ENCODE data around the gene COG1.
A peak's percentile ranks its signal among the peaks of the same experiment; 100 is the strongest.
"Not testable (repeated sequence)": the region's sequence is repeated elsewhere in the genome, so short reads cannot be mapped to it uniquely, and the experiment has no call there.

COG1 gene, protein sequence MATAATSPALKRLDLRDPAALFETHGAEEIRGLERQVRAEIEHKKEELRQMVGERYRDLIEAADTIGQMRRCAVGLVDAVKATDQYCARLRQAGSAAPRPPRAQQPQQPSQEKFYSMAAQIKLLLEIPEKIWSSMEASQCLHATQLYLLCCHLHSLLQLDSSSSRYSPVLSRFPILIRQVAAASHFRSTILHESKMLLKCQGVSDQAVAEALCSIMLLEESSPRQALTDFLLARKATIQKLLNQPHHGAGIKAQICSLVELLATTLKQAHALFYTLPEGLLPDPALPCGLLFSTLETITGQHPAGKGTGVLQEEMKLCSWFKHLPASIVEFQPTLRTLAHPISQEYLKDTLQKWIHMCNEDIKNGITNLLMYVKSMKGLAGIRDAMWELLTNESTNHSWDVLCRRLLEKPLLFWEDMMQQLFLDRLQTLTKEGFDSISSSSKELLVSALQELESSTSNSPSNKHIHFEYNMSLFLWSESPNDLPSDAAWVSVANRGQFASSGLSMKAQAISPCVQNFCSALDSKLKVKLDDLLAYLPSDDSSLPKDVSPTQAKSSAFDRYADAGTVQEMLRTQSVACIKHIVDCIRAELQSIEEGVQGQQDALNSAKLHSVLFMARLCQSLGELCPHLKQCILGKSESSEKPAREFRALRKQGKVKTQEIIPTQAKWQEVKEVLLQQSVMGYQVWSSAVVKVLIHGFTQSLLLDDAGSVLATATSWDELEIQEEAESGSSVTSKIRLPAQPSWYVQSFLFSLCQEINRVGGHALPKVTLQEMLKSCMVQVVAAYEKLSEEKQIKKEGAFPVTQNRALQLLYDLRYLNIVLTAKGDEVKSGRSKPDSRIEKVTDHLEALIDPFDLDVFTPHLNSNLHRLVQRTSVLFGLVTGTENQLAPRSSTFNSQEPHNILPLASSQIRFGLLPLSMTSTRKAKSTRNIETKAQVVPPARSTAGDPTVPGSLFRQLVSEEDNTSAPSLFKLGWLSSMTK

DNA sequence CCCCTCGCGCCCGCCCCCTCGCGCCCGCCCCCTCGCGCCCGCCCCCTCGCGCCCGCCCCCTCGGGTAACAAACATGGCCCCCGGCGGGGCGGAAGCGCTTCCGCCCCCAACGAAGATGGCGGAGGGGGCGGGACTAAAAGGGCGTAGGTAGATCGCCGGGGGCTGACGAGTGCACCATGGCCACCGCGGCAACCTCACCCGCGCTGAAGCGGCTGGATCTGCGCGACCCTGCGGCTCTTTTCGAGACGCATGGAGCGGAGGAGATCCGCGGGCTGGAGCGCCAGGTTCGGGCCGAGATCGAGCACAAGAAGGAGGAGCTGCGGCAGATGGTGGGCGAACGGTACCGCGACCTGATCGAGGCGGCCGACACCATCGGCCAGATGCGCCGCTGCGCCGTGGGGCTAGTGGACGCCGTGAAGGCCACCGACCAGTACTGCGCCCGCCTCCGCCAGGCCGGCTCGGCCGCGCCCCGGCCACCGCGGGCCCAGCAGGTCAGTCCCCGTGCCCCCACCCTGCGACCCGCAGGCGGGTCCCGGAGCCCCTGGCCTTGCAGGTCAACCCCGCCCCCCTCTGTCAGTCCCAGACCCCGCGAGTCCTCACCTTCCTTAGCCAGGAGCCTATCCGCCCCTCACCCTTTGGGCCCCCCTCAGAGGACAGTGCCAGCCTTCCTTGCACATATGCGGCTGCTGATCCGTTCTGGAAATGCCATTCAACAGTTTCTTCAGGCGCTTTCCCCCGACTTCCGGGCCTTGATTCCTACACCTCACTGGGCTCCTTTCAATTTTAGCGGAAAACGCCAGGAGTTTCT is at the start of gene COG1:
Gene COG1 (plus strand): TSS at position 162 of the 808 bp plus-strand sequence. CDS start 15 bp downstream, at position 177.
- DNase-seq (ENCODE audit: low spot score), result peak; percentile 96

DNA sequence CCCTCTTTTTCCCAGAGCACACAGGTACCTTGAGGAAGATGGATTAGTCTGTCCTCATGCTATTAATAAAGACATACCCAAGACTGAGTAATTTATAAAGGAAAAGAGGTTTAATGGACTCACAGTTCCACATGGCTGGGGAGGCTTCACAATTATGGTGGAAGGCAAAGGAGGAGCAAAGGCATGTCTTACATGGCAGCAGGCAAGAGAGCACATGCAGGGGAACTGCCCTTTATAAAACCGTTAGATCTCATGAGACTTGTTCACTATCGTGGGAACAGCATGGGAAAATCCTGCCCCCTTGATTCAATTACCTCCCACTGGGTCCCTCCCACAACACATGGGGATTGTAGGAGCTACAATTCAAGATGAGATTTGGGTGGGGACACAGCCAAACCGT is 48.6 kb upstream of the COG1 start:
- DNase-seq (ENCODE audit: low spot score), result not testable (repeated sequence)

DNA sequence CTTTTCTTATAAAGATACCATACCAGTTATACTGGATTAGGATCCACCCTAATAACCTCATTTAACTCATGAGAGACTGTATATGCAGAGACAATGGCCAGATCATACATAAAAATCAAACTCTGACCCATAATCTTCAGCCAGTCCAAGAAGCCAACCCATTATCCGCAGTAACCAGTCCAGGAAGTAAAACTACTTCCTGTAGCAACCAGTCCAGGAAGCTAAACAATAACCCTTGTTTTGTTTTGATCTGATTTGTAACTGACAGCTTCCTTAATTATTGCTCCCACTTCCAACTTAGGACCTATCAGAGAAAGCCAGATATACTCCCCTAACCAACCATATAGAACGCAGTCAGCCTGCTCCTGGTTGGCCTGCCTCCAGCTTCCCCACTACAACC is 47.2 kb upstream of the COG1 start:
- no peak for DNase-seq (ENCODE audit: low spot score)

DNA sequence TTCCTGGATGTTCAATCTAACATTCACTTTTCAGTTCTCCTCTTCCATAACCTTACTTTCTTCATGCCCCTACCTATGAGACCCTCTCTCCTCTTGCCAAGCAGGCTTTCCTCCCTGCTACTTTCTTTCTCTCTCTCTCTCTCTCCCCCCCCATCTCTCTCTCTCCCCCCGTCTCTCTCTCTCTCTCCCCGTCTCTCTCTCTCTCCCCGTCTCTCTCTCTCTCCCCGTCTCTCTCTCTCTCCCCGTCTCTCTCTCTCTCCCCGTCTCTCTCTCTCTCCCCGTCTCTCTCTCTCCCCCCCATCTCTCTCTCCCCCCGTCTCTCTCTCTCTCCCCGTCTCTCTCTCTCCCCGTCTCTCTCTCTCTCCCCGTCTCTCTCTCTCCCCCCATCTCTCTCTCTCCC is 45.1 kb upstream of the COG1 start:
- DNase-seq (ENCODE audit: low spot score), result not testable (repeated sequence)

DNA sequence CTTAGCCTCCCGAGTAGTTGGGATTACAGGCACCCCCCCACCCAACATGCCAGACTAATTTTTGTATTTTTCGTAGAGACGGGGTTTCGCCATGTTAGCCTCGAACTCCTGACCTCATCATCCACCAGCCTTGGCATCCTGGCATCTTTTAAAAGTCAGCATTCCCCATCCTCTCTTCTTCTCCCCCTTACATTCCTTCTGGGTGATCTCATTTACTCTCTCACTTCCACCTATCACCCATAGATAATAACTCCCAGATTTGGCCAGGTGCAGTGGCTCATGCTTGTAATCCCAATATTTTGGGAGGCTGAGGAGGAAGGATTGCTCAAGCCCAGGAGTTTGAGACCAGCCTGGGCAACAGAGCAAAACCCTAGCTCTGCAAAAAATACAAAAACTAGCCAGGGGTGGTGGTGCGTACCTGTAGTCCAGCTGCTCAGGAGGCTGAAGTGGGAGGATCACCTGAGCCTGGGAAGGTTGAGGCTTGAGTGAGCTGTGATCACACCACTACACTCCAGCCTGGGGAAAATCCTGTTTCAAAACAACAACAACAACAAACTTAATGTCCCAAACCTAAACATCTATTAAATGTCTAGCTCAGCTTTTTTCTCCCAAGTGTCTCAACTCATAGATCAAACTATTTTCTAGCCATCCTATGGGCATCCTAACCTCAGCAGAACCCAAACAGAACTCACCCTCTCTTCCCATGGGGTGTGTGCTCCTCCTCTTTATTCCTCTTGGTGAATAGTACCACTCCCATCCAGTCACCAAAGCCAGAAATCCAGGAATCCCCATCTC is 44.1 kb upstream of the COG1 start:
- DNase-seq (ENCODE audit: low spot score), result no peak

DNA sequence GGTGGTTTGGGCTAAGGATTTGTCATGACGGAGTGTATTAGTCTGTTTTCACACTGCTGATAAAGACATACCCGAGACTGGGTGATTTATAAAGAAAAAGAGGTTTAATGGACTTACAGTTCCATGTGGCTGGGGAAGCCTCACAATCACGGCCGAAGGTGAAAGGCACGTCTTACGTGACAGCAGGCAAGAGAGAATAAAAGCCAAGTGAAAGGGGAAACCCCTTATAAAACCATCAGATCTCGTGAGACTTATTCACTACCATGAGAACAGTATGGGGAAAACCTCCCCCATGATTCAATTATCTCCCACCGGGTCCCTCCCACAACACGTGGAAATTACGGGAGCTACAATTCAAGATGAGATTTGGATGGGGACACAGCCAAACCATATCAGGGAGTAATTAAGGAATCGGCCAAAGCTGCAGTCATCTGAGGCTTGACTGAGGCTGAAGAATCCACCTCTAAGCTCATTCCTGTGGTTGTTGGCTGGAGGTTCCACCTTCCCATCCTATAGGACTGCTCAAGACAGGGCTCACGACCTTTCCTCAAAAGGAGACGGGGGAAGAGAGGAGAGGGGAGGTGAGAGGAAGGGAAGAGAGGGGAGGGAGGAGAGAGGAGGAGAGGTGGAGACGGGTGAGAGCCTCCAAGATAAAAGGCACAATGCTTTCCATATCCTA is 42.1 kb upstream of the COG1 start:
- DNase-seq (ENCODE audit: low spot score), result not testable (repeated sequence)

DNA sequence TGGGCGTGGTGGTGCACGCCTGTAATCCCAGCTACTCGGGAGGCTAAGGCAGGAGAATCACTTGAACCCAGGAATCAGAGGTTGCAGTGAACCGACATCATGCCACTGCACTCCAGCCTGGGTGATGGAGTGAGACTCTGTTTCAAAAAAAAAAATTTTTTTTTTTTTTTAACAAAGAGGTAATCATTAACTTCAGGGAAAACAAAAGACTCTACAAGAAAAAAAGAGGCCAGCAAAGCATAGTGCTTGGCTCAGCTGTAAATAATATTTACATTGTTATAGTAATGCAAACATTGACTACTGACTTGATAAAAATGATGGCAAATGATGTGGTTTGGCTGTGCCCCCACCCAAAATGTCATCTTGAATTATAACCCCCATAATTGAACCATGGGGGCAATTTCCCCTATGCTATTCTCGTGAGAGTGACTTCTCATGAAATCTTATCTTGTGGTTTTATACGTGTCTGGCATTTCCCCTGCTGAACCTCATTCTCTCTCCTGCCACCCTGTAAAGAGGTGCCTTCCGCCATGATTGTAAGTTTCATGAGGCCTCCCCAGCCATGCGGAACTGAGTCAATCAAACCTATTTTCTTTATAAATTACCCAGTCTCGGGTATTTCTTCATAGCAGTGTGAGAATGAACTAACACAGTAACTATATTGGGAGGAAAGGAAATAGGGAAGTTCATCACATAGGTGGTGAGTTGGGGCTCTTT is 40.8 kb upstream of the COG1 start:
- no peak for DNase-seq (ENCODE audit: low spot score)

DNA sequence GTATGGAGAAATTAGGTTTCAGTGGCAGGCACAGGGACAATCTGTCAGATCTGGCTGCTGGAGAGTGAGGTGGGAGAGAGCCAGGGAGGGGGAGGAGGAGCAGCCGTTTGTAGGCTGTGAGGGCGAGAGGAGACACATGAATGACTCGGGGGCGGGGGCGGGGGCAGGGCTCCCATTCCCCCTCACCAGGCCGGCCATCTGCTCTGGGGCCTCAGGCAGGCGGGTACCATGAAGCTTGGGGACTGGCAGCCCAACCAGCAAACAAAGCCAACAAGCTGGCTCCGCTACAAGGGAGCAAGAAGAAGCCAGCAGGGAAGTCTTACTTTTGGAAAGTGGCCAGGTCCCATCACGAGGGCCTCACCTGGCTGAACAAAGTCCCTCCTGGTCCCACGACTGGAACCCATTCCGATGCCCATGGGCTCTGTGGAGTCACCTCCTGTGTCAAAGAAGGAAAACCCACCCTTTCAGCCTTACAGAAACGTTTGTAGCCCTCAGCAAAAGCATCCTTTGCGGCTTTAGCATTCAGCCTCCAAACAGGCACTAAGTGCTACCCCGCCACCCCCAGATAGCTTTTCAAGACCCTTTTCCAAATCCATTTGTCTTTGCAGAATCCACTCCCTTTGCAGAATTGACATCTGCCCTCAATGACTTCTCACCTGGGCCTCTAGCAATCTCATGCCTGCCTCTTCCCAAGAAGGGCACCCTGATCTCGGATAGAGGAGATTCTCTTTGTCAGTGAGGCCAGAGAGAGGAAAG is 37.3 kb upstream of the COG1 start:
- peak; percentile 64 for DNase-seq (ENCODE audit: low spot score)

DNA sequence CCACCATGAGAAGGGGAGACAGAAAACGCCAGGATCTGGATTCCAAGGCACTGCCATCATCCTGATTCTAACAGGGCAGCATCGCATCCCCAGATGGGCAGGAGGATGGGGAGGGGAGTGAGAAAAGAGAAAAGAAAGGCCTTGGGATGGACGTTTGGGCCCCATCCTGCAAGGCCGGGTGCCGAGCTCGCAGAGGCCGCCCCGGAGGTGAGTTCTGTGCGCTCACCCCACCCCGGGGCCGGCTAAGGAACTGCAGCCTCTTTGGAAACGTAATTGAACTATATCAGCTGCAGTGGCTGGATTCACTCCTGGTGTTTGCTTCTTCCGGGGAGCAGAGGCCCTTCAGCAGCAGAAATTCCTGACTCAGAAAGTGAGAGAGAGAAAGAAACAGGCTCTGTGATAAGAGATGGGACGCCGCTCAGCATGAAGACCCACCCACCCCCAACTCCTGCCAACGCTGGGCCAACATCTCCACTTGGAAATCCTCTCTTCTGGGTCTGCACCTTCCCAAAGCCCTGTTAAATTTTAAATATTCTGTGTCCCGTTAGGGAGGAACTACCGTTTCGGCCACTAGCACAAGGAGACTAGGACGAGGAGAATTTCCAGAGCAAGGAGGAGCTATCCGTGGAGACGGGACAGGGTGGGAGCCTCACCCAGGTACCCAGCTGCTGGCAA is 36.6 kb upstream of the COG1 start:
- peak; percentile 91 for DNase-seq (ENCODE audit: low spot score)

DNA sequence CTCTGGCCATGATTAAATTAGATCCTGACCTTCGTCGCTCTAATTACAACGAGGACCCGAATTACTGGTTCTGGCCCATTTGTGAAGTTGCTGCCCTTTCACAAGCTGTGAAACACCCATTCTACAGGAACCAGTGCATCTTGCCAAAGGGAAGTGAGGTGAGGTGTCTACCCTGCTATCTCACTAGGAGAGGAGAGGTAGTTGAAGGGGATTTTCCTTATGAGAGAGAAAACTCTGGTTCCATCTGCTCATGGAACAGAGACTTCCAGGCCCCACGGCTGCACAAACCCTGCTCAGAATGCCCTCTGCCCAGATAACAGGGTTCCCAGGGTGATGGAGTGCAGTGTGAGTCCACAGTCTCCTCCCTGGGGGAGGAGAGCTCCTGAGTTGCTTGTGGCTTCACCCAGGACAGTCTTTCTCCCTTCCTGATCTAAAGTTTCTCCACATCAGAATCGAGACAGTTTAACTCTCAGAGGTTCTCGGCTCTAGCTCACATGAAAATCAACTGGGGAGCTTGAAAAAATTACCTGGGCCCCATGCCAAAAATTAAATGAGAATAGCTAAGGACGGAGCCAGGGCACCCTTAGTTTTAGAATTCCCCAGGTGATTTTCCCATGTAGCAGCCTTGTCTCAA is 35.9 kb upstream of the COG1 start:
- no peak for DNase-seq (ENCODE audit: low spot score)

DNA sequence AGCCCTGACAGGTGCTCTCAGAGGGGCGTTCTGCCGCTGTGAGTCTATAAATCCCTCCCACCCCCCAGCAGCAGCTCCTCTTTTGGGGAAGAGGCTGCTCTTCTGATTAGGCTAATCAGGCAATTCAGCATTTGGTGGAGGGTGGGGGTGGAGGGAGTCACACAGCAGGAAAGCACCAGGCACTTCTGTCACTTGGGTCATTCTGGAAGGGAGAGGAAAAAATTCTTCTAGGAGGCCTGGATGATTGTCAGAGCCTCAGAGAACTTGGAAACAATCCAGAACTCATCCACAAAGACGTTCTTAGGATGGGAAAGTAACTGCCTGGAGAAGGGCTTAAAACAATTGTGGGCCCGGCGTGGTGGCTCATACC is 35.3 kb upstream of the COG1 start:
- DNase-seq (ENCODE audit: low spot score), result no peak

DNA sequence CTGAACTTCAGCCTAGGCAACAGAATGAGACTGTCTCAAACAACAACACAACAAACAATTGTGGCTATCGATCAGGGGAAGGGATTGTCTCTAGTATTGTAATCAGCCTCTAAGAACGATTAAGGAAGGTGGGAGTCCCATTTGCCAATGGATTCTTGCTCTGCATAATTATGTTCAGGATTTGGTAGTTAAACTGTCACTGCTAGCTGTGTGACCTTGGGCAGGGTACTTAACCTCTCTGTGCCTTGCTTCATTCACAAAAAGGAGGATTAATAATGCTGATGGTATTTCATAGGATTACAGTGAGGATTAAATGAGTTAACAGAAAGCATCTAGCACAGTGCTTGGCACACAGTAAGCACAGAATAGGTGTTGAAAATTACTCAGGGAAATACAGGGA is 34.7 kb upstream of the COG1 start:
- DNase-seq (ENCODE audit: low spot score), result no peak

DNA sequence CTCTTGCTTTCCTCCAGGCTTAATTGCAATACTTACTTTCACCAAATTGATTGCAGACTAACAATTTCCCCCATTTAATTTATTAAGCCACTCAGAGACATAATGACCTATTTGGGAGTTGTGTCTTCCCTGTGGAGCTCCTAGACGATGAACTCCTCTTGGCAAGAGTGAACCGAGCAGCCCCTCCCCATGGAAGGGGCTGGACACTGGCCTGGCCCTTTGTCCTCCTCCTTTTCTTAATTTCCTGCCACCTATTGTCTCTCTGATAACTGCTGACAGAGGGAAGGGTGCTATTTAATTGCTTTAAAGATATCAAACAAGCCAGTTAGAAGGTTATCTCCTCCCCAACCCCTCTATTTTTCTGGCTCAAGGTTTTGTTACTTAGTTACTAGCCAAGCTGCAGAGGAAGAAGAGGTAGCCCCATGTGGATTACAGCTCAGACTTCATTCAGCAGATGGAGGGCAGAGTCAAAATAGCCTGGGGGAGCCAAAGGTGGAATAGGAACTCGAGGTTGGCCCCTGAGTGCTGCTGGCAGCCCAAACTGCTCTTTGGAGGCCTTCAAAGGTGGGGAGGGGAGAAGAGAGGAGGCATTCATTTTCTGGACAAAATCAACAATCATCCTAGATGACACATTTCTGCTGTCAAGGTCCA is 31.8 kb upstream of the COG1 start:
- no peak for DNase-seq (ENCODE audit: low spot score)

DNA sequence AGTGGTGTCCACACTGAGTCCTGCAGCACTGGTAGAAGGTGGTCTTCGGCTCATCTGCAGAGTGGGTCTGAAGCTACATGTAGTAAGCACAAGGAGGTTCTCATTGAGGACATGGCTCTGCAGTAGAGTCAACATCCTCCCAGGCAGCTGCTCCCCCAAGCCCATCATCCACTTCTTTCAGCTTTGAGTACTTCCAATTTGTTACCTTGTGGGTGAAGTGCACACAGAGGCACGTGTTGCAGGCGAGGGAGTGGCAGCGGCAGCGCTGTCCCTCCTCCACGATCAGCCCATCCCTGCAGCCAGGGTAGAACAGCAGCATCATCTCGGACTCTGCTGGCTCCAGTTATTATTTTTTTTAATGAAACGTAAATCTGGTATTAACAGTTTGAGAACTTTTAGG is 29.8 kb upstream of the COG1 start:
- no peak for DNase-seq (ENCODE audit: low spot score)

DNA sequence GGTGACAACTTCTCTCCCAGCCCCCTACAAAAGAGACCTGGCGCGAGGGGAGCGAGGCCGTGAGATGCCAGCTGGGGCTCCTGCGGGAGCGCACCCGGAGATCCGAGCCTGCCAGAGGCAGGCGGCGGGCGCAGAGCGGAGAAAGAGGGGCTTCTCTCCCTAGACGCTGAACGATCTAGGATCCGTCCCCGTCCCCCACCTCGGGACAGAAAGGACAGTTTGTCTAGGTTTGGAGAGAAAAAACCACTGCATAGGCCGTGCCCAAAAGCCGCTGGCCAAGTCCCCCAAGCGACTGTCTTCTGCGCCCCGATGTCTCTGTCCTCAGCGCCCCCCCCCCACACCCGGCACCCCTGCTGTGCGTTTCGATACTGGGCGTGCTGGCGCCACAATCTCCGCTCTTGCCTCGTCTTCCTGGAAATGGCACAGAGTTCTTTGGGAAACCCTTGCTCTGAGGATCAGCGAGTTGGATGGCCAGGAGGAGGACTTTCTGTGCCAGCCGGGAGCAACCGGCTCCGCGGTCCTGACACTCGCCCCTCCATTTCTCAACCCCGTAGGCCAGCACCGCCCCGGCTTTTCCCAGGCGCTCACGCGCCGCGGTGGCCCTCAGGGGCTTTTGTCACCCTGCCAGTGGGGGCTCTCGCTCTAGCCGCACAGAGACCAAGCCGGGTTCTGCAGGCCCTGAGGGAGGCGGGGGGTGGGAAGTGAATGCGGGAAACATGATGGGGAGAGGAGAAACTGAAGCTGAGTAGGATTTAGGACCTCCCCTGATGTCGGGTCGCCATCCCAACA is 27.0 kb upstream of the COG1 start:
- DNase-seq (ENCODE audit: low spot score), result peak; percentile 33

DNA sequence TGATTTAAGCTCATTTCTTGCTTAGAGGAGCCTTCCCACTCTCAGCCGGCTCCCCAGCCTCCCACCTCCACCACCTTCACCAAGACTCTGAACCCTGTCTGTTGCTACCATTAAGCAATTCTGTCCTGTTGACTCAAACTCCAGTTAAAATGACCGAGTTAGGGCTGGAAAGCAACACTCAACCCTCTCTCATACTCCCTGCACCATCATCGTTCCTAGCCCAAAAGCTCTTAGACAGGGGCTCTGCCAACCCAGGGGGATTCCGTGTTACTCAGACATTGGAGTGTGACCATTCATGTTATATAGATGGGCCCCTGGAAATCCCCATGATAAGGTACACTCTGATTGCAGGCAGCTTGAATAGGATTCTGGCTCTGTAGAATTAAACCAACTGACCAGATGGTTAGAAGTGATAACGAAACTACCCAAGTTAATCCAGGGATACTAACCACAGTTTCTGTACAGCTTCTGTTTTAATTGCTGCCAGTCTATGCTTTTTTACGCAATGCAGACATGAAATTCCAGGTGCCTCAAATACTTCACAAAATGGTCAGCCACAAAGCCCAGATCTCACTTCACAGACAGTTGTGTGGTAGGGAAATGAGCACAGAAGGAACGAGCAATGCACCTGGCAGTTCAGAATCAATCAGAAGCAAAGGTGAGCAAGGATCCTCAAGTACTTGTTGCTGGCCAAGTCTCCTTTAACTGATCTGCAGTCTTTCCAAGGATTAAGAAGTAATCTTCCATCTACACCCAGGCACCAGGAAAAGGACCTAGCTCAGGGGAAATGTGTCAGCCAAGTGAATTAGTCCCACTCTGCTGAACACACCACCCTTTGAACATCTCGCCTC is 25.9 kb upstream of the COG1 start:
- DNase-seq (ENCODE audit: low spot score), result no peak
